BJ (cell line): ENCODE measurements around the gene ITSN1. TPM values are rescaled to one million over a fixed set of nuclear protein-coding genes. Genes with fewer than 3 reads are reported as not detected.

Source experiments
- CTCF ChIA-PET: fragments of 350-600 bp; formaldehyde crosslinking; extraction: SDS; loops from one replicate; lab custom pipeline; 2021; ENCODE audit warnings: antibody characterized with exemption, inconsistent platforms; lab: Yijun Ruan, JAX
- POLR2A ChIA-PET: fragments of 300-600 bp; sonication (Branson Sonifier 250); formaldehyde crosslinking; extraction: SDS; loops from one replicate; lab custom pipeline; 2021; ENCODE audit warnings: antibody characterized with exemption; lab: Charles Lee
- DNase-seq: peaks from one replicate; pipeline ENCODE4 v3.0.0-alpha.2; 2011; ENCODE audit warnings: low read depth
- H3K27me3 ChIP-seq: 2 replicates; pipeline ENCODE4 v1.6.0; 2011; ENCODE audit warnings: low read length; ENCODE audit not compliant: control insufficient read depth, insufficient read depth
- H3K36me3 ChIP-seq: 2 replicates; pipeline ENCODE4 v1.5.1; 2011; ENCODE audit warnings: low read length; ENCODE audit not compliant: control insufficient read depth, insufficient read depth
- H3K4me3 ChIP-seq: 2 replicates; pipeline ENCODE4 v1.5.1; 2011; ENCODE audit warnings: low read depth, mild to moderate bottlenecking, control low read depth, low read length
- polyA plus RNA-seq: library from polyadenylated mRNA; depleted of rRNA; stranded (reverse); fragments of >200 nt; gene quantifications from 2 replicates; pipeline ENCODE4 v1.2.3, GENCODE V29; 2011
- TF ChIP-seq, protein P1 (sequence below): IDR thresholded peaks from 2 replicates; pipeline ENCODE4 v1.5.1; 2011; ENCODE audit warnings: low read depth, mild to moderate bottlenecking, control low read depth, inconsistent platforms, low read length, moderate library complexity; ENCODE audit not compliant: insufficient read depth

The ITSN1 gene
- polyA plus RNA-seq, 1 experiment = 68.4 TPM

DNA sequence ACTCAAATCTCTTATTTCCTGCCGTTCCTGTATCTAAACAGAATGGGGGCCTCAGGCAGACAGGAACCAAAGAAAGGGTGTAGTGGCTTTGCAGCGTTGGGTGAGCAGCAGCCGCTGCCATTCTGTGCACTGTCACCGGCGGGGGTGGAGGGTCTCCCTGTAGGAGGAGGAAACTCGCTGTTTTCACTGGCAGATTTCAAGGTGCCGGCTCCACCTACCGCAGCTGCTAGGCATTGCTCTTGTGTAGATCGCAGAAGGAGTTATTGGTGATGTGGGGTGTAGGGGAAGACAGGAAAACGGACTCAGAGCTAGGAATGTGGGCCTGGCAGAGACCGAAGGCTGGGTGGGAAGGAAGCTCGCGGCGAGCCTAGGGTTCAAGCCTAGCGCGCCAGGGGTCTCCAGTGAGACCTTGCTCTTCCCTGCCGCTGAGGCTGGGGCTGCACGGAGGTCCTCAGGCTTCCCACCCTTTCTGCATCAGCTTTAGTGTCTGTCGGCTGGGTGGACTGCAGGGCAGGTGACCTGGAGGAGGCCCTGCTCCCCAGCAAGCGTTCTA lies 252.5 kb downstream of the ITSN1 start:
- ChIA-PET CTCF (interaction anchor here (0.6 to 2.2 kb wide), 14 partner anchors 9 to 289 kb away, joined by 3 to 10 read pairs (median 4); no protein-coding TSS in a partner anchor), POLR2A (interaction anchor here (0.6 to 1.0 kb wide), 2 partner anchors 51 to 173 kb away, joined by 3 to 4 read pairs; no protein-coding TSS in a partner anchor)
- H3K27me3 ChIP-seq = no peaks in the 10 kb centered on the region
- DNase-seq = peak; percentile 38
- H3K36me3 ChIP-seq = no peaks in the 10 kb centered on the region
- TF ChIP-seq, protein P1, sequence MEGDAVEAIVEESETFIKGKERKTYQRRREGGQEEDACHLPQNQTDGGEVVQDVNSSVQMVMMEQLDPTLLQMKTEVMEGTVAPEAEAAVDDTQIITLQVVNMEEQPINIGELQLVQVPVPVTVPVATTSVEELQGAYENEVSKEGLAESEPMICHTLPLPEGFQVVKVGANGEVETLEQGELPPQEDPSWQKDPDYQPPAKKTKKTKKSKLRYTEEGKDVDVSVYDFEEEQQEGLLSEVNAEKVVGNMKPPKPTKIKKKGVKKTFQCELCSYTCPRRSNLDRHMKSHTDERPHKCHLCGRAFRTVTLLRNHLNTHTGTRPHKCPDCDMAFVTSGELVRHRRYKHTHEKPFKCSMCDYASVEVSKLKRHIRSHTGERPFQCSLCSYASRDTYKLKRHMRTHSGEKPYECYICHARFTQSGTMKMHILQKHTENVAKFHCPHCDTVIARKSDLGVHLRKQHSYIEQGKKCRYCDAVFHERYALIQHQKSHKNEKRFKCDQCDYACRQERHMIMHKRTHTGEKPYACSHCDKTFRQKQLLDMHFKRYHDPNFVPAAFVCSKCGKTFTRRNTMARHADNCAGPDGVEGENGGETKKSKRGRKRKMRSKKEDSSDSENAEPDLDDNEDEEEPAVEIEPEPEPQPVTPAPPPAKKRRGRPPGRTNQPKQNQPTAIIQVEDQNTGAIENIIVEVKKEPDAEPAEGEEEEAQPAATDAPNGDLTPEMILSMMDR = peak; percentile 91
- H3K4me3 ChIP-seq = peak overlapping the region; percentile 16

DNA sequence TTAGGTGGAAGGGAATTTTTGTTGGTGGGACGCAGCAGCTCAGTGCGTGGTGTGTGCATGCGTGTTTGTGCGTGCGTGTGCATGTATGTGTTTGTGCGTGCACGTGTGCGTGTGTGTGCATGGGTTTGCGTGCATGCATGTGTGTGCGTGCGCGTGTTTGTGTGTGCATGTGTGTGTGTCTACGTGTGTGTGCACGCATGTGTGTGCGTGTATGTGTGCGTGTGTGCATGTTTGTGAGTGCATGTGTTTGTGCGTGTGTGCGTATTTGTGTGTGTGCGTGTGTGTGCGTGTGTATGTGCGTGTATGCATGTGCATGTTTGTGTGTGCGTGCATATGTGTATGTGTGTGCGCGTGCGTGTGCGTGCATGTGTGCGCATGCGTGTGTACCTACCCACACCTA lies 253.1 kb downstream of the ITSN1 start:
- TF ChIP-seq, protein P1 = no peak
- Histone ChIP-seq H3K27me3 (no peaks in the 10 kb centered on the region), H3K4me3 (no peak overlapping the region), H3K36me3 (no peaks in the 10 kb centered on the region)
- ChIA-PET CTCF (interaction anchor here (0.8 to 2.2 kb wide), 12 partner anchors 9 to 290 kb away, joined by 3 to 10 read pairs (median 4); no protein-coding TSS in a partner anchor), POLR2A (interaction anchor here (1.0 kb wide), 1 partner anchor 51 kb away, joined by 3 read pairs; no protein-coding TSS in a partner anchor)
- DNase-seq = no peak

DNA sequence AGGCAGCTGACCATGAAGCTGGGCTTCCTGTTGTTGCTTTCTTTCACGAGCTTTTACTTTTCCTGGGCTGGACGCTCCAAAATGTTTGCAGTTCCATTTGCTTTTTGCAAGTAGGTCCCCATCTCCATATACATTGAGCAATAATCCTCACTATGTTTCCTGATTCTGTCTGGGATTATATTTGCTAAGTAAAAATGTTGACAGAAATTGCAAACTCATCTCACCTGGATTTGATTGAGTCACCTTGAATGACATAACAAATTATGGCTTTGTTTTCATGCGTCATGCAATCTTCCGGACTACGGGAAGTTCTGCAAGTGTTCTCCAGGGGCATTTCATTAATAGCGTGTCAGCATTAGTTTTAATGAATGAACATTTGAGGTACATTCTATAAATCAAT lies 254.4 kb downstream of the ITSN1 start:
- TF ChIP-seq, protein P1 = no peak
- no peaks in the 10 kb centered on the region for H3K36me3 ChIP-seq
- H3K27me3 ChIP-seq = no peaks in the 10 kb centered on the region
- no peak overlapping the region for H3K4me3 ChIP-seq
- POLR2A ChIA-PET = no interaction called here
- CTCF ChIA-PET = interaction anchor here (0.8 to 1.4 kb wide), 2 partner anchors 68 to 136 kb away, joined by 3 to 5 read pairs; no protein-coding TSS in a partner anchor
- no peak for DNase-seq

DNA sequence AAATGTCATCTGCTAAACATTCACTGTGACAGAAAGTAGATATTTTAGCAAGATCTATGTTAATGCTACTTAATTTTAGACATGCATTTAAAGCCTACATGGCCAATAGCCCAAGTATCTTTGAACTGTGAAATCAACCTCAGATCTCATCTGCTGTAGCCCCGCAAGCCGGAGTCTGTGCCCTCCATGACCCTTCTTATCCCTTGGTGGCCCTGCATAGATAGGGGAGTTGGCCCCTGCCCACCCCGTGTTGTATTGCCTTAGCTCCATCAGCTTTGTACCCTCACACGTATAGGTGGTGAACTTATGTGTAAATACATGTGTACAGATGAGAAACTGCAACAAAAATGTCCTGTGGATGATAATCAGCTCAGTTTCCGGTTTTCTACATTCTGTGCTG lies 254.8 kb downstream of the ITSN1 start:
- Histone ChIP-seq H3K36me3 (no peaks in the 10 kb centered on the region), H3K27me3 (no peaks in the 10 kb centered on the region), H3K4me3 (no peak overlapping the region)
- ChIA-PET CTCF (interaction anchor here (0.6 to 1.4 kb wide), 2 partner anchors 137 to 252 kb away, joined by 3 to 5 read pairs; no protein-coding TSS in a partner anchor), POLR2A (no interaction called here)
- TF ChIP-seq, protein P1 = no peak
- DNase-seq = no peak

DNA sequence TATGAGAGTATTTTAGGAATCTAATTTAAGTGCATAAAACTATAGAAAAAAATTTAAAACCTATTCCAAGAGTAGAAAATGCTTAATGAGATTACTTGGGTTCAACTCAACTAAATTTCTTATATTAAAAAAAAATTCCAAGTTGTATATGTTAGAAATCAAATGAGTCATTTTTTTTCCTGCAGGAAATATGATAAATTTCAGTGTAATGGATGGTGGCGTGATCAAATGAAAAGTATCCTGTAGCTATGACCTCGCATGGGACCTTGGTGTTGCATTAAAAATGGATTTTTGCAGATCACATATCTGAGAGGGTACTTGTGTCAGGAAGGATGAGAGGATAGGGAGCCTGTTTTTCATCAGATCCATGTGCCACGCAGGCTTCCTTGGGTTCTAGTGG lies 255.4 kb downstream of the ITSN1 start:
- Histone ChIP-seq H3K36me3 (no peaks in the 10 kb centered on the region), H3K27me3 (no peaks in the 10 kb centered on the region), H3K4me3 (no peak overlapping the region)
- ChIA-PET CTCF (interaction anchor here (0.6 to 0.7 kb wide), 2 partner anchors 134 to 253 kb away, joined by 3 to 4 read pairs; no protein-coding TSS in a partner anchor), POLR2A (no interaction called here)
- TF ChIP-seq, protein P1 = no peak
- DNase-seq = no peak
